Urinary bladder (tissue), 4 donors: ENCODE data around the gene RASA2. TPM values are rescaled to one million over a fixed set of nuclear protein-coding genes. Genes with fewer than 3 reads are reported as not detected.

Experiments used
- DNase-seq: peaks from one replicate; pipeline ENCODE4 v3.0.0-alpha.2; 2015; ENCODE audit errors: extremely low spot score
- H3K27ac ChIP-seq: one replicate; pipeline ENCODE4 v1.5.1; 2013; ENCODE audit warnings: low read depth, mild to moderate bottlenecking, moderate library complexity
- H3K36me3 ChIP-seq: one replicate; pipeline ENCODE4 v1.6.1; 2013; ENCODE audit warnings: mild to moderate bottlenecking, moderate library complexity; ENCODE audit not compliant: insufficient read depth
- H3K4me1 ChIP-seq: one replicate; pipeline ENCODE4 v1.6.1; 2013; ENCODE audit warnings: mild to moderate bottlenecking, moderate library complexity; ENCODE audit not compliant: insufficient read depth
- H3K4me3 ChIP-seq: one replicate; pipeline ENCODE4 v1.5.1; 2013; ENCODE audit warnings: low read depth, low read length
- WGBS: extraction: QIAGEN DNeasy Blood & Tissue Kit; methylation state at CpG from one replicate; pipeline ENCODE4 v1.1.7; 2013; 5-methylcytosine and 5-hydroxymethylcytosine counted together
- polyA plus RNA-seq: library from polyadenylated mRNA; stranded (reverse); fragments of 200-250 nt; gene quantifications from one replicate; pipeline ENCODE4 v1.2.3, GENCODE V29; 2013
- total RNA-seq: library from RNA; depleted of rRNA; stranded (reverse); fragments of >200 nt; gene quantifications from one replicate; pipeline ENCODE4 v1.2.3, GENCODE V29; 2014
- donor health status: healthy with polysubstance abuse.
- donor health status: healthy.

The RASA2 gene
- total and polyA plus RNA-seq, 2 donors: 5.9 to 38.8 TPM

DNA sequence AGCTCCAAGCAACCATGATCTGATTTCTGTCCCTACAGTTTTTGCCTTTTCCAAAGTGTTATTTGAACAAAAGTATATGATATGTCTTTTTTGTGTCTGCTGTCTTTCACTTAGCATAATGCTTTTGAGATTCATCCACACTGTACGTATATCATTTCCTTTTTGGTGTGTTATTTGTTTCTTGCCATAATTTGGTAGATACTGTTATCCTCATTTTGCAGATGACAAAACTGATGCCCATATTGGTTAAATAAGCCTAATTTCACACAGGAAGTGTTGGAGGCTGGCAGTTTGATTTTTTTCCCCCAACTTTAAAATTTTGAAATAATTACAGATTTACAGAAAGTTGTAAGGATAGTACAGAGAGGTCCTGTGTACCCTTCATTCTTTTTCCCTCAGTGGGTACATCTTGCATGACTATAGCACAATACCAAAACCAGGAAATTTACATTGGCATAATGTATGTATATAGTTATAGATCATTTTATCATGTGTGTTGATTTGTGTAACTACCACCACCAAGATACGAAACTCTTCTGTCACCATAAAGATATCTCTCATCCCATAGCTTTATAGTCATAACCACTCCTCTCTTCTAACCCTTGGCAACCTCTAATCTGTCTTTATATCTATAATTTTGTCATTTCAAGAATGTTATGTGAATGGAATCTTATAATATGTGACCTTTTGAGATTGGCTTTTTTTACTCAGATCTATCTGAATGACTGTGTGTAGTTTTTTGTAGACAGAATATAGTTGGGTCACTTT lies 55.6 kb downstream of the RASA2 start:
- DNase-seq: no peak
- H3K4me1 ChIP-seq: no peaks in the 10 kb centered on the region
- no peak overlapping the region for H3K4me3 ChIP-seq
- 95% methylated on average over 2 of the region's 2 CpGs for WGBS
- peaks cover 2% of the 10 kb centered on the region for H3K36me3 ChIP-seq
- H3K27ac ChIP-seq: no peak overlapping the region

DNA sequence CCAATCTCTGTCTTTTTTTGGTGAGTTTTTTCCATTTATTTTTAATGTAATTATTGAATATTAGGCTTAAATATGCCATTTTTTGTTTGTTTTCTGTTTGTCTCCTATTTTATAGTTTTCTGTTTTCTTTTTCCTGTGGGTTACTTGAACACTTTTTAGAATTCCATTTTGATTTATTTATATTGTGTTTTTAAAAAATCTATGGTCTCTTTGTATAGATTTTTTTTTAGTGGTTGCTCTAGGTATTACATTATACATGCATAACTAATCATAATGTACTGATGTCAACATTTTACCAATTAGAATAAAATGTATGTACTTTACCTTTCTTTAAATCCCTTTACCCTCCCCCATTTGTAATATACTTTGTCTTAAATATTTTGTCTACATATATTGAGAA lies 56.2 kb downstream of the RASA2 start:
- H3K36me3 ChIP-seq: peaks cover 2% of the 10 kb centered on the region
- H3K4me1 ChIP-seq: no peaks in the 10 kb centered on the region
- no peak overlapping the region for H3K4me3 ChIP-seq
- H3K27ac ChIP-seq: no peak overlapping the region
- DNase-seq: no peak

- Histone ChIP-seq H3K4me1 (no peaks in the 10 kb centered on the region), H3K36me3 (peaks cover 2% of the 10 kb centered on the region), H3K4me3 (no peak overlapping the region), H3K27ac (no peak overlapping the region)
- DNase-seq: no peak
- 86% methylated on average over 6 of the region's 6 CpGs for WGBS
These were observed 57.9 kb downstream of the RASA2 start for GRCh38 chr3:141544697-141545096.

- Histone ChIP-seq H3K36me3 (peaks cover 3% of the 10 kb centered on the region), H3K4me1 (no peaks in the 10 kb centered on the region), H3K4me3 (no peak overlapping the region), H3K27ac (peak overlapping the region; percentile 10)
- no peak for DNase-seq
- 97% methylated on average over 3 of the region's 3 CpGs for WGBS
These were observed 59.3 kb downstream of the RASA2 start for GRCh38 chr3:141546081-141546480.

- Histone ChIP-seq H3K36me3 (peaks cover 4% of the 10 kb centered on the region), H3K4me1 (no peaks in the 10 kb centered on the region), H3K27ac (no peak overlapping the region), H3K4me3 (no peak overlapping the region)
- DNase-seq: no peak
- WGBS: 98% methylated on average over 3 of the region's 3 CpGs
These were observed 59.8 kb downstream of the RASA2 start for GRCh38 chr3:141546586-141546985.

DNA sequence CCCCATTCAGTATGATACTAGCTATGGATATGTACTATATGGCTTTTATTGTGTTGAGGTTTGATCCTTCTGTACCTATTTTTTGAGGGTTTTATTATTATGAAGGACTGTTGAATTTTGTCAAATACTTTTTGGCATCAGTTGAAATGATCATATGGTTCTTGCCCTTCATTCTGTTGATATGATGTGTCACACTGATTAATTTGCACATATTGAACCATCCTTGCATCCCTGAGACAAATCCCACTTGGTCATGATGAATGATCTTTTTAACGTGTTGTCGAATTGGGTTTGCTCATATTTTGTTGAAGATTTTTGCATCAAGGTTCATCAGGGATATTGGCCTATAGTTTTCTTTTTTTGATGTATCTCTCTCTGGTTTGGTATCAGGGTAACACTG lies 61.0 kb downstream of the RASA2 start:
- H3K4me3 ChIP-seq: no peak overlapping the region
- peaks cover 4% of the 10 kb centered on the region for H3K36me3 ChIP-seq
- no peaks in the 10 kb centered on the region for H3K4me1 ChIP-seq
- no peak for DNase-seq
- H3K27ac ChIP-seq: no peak overlapping the region
- WGBS: 96% methylated on average over 2 of the region's 2 CpGs

DNA sequence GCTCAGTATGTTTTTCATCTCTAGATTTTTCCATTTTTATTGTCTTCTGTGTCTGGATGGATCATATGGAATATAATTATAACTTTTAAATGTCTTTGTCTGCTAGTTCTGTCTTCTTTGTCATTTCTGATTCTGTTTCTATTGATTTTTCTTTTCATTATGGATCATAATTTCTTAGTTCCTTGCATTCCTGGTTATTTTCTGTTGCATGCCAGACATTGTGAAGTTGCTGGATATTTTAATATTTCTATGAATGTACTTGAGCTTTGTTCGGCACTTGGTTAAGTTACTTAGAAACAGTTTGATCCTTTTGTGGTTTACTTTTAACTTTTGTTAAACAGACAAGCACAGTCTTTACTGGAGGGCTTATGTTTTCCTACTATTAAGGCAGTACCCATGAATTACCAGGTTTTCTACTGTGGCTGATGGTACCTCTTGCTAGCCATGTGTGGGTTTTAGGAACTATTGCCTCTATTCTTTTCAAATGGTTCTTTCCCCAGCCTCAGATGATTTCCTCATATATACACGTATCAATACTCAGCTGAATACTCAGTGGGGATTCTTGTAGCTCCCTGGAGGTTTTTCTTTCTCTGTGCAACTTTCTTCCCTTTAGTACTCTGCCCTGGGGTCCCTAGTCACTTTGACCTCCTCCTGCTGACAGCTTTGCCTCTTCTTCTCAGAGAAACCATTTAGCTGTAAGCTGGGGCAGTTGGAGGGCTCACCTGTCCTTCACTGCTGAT lies 64.3 kb downstream of the RASA2 start:
- Histone ChIP-seq H3K4me1 (no peaks in the 10 kb centered on the region), H3K36me3 (peaks cover 2% of the 10 kb centered on the region), H3K4me3 (no peak overlapping the region), H3K27ac (no peak overlapping the region)
- DNase-seq: no peak
- WGBS: 95% methylated on average over 2 of the region's 2 CpGs

DNA sequence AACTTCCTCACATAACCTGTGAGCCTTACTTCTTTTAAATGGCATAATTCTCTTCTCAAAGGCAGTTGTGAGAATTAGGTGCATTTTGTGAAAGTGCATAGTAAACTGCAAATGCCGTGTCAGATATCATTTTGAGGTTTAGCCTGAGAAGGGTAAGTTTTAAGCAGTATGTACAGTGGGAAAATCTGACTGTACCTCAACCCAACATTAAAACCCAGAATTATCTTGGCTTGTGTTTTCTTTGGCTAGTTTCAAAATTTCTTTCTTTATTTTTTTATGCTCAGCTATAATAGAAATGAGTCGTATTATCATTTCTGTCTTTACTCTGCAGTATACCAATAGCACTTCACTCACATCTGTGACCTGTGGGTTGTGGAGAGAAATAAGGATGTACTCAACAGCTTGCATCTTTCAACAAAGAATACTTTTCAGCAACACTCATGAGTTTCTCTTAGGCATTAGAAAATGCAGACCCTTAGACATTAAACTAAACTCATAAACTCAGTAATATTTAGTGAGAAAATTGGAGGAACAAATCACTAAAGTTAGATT lies 65.7 kb downstream of the RASA2 start:
- H3K36me3 ChIP-seq: peaks cover 8% of the 10 kb centered on the region
- 55% methylated on average over 2 of the region's 2 CpGs for WGBS
- H3K4me3 ChIP-seq: no peak overlapping the region
- no peaks in the 10 kb centered on the region for H3K4me1 ChIP-seq
- no peak overlapping the region for H3K27ac ChIP-seq
- DNase-seq: no peak

DNA sequence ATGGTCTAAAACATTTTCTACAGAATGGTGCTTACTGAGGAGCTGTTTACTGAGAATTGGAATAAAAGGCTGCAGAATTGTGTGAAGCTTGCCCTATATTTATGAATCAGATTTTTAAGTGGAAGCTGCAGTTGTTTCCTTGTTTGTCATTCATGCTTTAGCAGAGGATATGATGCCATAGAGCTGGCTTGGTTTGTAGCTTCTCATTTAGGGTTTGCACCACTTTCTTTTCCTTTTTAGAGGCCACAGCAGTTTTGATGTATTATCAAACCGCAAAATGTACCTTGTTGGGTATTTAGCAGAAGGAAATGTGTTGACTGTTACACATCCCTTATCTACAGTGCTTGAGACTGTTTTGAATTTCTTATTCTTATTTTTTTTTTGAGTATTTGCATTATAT lies 66.2 kb downstream of the RASA2 start:
- Histone ChIP-seq H3K4me1 (no peaks in the 10 kb centered on the region), H3K4me3 (no peak overlapping the region), H3K27ac (no peak overlapping the region), H3K36me3 (peaks cover 8% of the 10 kb centered on the region)
- DNase-seq: no peak
- 81% methylated on average over 1 of the region's 1 CpG for WGBS

- Histone ChIP-seq H3K4me3 (no peak overlapping the region), H3K36me3 (peaks cover 7% of the 10 kb centered on the region), H3K27ac (no peak overlapping the region), H3K4me1 (no peaks in the 10 kb centered on the region)
- WGBS: 90% methylated on average over 1 of the region's 1 CpG
- DNase-seq: no peak
These were observed 69.2 kb downstream of the RASA2 start for GRCh38 chr3:141556034-141556433.

DNA sequence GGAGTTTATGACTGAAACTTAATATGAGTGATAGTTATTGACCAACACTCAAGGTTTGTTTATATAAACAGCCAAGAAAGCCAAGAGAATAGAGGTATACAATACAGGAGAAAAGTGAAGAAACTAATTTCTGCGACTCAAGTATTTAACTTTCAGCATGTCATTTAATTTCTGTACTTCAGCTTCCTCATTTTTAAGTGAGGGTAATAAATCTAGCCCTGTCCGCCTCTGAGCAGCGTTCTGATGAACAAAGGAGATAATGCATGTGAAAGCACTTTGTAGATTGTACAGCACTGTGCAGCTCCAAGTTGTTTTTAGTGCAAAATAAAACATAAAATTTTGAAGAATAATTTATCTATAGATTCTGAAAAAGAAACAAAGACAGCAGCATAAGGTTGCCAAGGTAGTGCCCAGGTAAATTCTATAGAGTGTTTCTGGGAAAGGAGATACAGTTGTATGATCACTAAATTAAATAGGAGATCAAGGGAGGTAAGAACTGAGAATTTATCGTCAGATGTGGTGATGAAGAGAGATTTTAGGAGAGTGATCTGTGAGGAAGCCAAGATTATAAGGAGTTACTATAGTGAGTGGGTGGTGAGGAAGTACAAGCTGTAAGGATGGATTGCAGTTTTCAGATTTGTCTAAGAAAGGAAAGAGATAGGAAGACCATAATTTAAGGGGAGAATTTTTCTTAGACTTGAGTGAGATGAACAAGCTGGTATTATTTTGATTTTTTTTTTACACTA lies 71.3 kb downstream of the RASA2 start:
- peak; percentile 31 for DNase-seq
- H3K36me3 ChIP-seq: peaks cover 6% of the 10 kb centered on the region
- WGBS: 49% methylated on average over 4 of the region's 4 CpGs
- no peak overlapping the region for H3K27ac ChIP-seq
- no peaks in the 10 kb centered on the region for H3K4me1 ChIP-seq
- no peak overlapping the region for H3K4me3 ChIP-seq

- H3K27ac ChIP-seq: no peak overlapping the region
- WGBS: 76% methylated on average over 2 of the region's 2 CpGs
These were observed 74.7 kb downstream of the RASA2 start for GRCh38 chr3:141561426-141562034.

DNA sequence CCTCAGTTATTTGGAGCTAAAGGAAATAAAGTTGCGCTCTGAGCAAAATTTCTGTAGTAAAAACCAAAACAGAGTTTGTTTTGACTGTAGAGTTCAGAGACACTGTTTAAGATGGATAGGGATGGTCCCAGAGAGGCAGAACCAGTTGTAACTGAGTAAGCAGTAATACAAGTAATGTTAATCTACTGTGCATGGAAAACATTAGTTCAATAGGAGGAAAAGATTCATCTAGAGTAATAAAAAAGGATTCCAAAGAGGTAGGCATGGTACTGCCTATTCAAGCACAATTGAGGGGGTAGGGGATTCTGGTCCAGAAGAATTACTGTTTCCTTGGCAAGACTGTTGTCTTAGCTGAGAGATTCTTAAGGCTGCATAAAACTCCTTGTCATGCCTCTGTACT lies 77.4 kb downstream of the RASA2 start:
- no peaks in the 10 kb centered on the region for H3K4me1 ChIP-seq
- H3K27ac ChIP-seq: no peak overlapping the region
- no peaks in the 10 kb centered on the region for H3K36me3 ChIP-seq
- no peak overlapping the region for H3K4me3 ChIP-seq
- DNase-seq: no peak
- WGBS: 100% methylated on average over 1 of the region's 1 CpG

More at GRCh38 chr3:141561426-141562034, 74.7 kb downstream of the RASA2 start:
- Histone ChIP-seq H3K4me3 (no peak overlapping the region), H3K4me1 (no peaks in the 10 kb centered on the region), H3K36me3 (peaks cover 6% of the 10 kb centered on the region)
- peak; percentile 32 for DNase-seq
